OCI-LY3 (cell line): Measurements from ENCODE around the gene DACT2.

Experiments used
- EZH2phosphoT487 ChIP-seq: fragments of 200-600 bp; shearing (Covaris generic); IDR thresholded peaks from 2 replicates; pipeline ENCODE4 v1.6.1; 2018; ENCODE audit warnings: antibody characterized with exemption, mixed run types, low read depth
- TF ChIP-seq, protein P1 (sequence below): fragments of 200-600, 300-600 bp; sonication (generic); IDR thresholded peaks from 2 replicates; pipeline ENCODE4 v1.5.1; 2014; ENCODE audit warnings: antibody characterized with exemption, low read length, low read depth

DNA sequence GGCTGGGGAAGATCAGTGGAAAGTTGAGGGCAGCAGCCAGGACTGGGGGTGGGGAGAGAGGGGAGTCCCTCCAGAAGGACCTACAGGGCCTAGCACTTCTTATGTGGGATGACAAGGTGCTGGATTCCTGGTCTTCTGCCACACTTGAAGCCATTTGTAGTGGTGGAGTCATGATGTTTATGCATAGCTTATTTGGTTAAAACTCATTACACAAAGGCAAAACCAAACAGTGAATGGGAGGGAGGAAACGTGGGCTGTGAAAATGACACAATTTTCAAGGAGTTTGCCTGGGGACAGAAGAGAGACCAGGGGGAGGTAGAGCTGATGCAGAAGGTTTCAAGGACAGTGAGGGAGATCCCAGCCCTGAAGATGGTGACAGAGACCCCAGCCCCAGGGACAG is 50.8 kb downstream of the DACT2 start:
- TF ChIP-seq, protein P1, sequence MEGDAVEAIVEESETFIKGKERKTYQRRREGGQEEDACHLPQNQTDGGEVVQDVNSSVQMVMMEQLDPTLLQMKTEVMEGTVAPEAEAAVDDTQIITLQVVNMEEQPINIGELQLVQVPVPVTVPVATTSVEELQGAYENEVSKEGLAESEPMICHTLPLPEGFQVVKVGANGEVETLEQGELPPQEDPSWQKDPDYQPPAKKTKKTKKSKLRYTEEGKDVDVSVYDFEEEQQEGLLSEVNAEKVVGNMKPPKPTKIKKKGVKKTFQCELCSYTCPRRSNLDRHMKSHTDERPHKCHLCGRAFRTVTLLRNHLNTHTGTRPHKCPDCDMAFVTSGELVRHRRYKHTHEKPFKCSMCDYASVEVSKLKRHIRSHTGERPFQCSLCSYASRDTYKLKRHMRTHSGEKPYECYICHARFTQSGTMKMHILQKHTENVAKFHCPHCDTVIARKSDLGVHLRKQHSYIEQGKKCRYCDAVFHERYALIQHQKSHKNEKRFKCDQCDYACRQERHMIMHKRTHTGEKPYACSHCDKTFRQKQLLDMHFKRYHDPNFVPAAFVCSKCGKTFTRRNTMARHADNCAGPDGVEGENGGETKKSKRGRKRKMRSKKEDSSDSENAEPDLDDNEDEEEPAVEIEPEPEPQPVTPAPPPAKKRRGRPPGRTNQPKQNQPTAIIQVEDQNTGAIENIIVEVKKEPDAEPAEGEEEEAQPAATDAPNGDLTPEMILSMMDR, result no peak
- TF ChIP-seq EZH2phosphoT487, result no peak
